KMS-11 (cell line): ENCODE data around the gene PDE6A.

ENCODE experiments used
- H2AFZ ChIP-seq: fragments of 200-600 bp; sonication (generic); 2 replicates; pipeline ENCODE4 v1.6.1; 2016; ENCODE audit warnings: antibody characterized with exemption, mixed run types, low read depth
- H3K27ac ChIP-seq: fragments of 200-600 bp; sonication (generic); 2 replicates; pipeline ENCODE4 v1.6.1; 2016; ENCODE audit warnings: mild to moderate bottlenecking, mixed run types
- H3K27me3 ChIP-seq: fragments of 200-600 bp; sonication (generic); 2 replicates; pipeline ENCODE4 v1.6.1; 2017; ENCODE audit warnings: mild to moderate bottlenecking, low read depth, mixed run types, moderate library complexity; ENCODE audit not compliant: insufficient read depth
- H3K36me3 ChIP-seq: fragments of 200-600 bp; sonication (generic); 2 replicates; pipeline ENCODE4 v1.6.1; 2017; ENCODE audit warnings: mild to moderate bottlenecking, mixed run types; ENCODE audit not compliant: insufficient read depth
- H3K4me1 ChIP-seq: fragments of 200-600 bp; sonication (generic); 2 replicates; pipeline ENCODE4 v1.6.1; 2016; ENCODE audit warnings: mild to moderate bottlenecking, low read depth, mixed run types; ENCODE audit not compliant: poor library complexity, severe bottlenecking
- H3K4me2 ChIP-seq: fragments of 200-600 bp; sonication (generic); 2 replicates; pipeline ENCODE4 v1.7.0; 2016; ENCODE audit warnings: mild to moderate bottlenecking, mixed run types
- H3K4me3 ChIP-seq: fragments of 200-600 bp; sonication (generic); IDR thresholded peaks from 2 replicates; pipeline ENCODE4 v1.6.1; 2017; ENCODE audit warnings: low read depth, low read length, mixed read lengths; ENCODE audit not compliant: insufficient read depth
- H3K79me2 ChIP-seq: fragments of 200-600 bp; sonication (generic); 2 replicates; pipeline ENCODE4 v1.6.1; 2016; ENCODE audit warnings: low read depth, mixed run types; ENCODE audit not compliant: insufficient read depth
- H3K9ac ChIP-seq: fragments of 200-600 bp; sonication (generic); 2 replicates; pipeline ENCODE4 v1.6.1; 2016; ENCODE audit warnings: mild to moderate bottlenecking, mixed run types
- H4K20me1 ChIP-seq: fragments of 200-600 bp; sonication (generic); 2 replicates; pipeline ENCODE4 v1.6.1; 2016; ENCODE audit warnings: mild to moderate bottlenecking, mixed run types; ENCODE audit not compliant: insufficient read depth
- TF ChIP-seq, protein P1 (sequence below): fragments of 200-600 bp; sonication (generic); conservative IDR thresholded peaks from 2 replicates; pipeline ENCODE4 v1.6.1; 2017; ENCODE audit warnings: low read depth, mild to moderate bottlenecking, antibody characterized with exemption, low read length, moderate library complexity, mixed read lengths

Gene PDE6A

DNA sequence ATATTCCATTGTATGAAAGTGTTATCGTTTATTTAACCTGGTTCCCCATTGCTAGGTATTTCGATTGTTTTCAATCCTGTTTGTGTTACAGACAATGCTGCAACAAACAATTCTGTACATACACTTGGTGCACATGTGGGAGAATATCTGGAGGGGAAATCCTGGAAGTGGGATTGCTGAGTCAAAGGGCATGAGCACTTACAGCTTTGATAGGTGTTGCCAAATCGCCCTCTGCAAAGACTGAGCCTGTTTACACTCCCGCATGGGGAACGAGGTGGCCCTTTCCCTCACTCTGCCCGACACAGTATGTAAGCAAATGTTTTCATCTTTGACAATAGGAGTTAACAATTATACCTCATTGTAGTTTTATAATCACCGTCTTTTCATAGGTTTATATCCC, 66.2 kb downstream of the PDE6A start:
- H3K27ac ChIP-seq = no peak overlapping the region
- H3K4me2 ChIP-seq = no peak overlapping the region
- H3K27me3 ChIP-seq = no peaks in the 10 kb centered on the region
- no peaks in the 10 kb centered on the region for H3K36me3 ChIP-seq
- no peak overlapping the region for H2AFZ ChIP-seq
- H3K4me3 ChIP-seq = no peak overlapping the region
- H4K20me1 ChIP-seq = no peaks in the 10 kb centered on the region
- no peak overlapping the region for H3K9ac ChIP-seq
- H3K4me1 ChIP-seq = no peaks in the 10 kb centered on the region
- TF ChIP-seq, protein P1, sequence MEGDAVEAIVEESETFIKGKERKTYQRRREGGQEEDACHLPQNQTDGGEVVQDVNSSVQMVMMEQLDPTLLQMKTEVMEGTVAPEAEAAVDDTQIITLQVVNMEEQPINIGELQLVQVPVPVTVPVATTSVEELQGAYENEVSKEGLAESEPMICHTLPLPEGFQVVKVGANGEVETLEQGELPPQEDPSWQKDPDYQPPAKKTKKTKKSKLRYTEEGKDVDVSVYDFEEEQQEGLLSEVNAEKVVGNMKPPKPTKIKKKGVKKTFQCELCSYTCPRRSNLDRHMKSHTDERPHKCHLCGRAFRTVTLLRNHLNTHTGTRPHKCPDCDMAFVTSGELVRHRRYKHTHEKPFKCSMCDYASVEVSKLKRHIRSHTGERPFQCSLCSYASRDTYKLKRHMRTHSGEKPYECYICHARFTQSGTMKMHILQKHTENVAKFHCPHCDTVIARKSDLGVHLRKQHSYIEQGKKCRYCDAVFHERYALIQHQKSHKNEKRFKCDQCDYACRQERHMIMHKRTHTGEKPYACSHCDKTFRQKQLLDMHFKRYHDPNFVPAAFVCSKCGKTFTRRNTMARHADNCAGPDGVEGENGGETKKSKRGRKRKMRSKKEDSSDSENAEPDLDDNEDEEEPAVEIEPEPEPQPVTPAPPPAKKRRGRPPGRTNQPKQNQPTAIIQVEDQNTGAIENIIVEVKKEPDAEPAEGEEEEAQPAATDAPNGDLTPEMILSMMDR = no peak
- no peaks in the 10 kb centered on the region for H3K79me2 ChIP-seq

DNA sequence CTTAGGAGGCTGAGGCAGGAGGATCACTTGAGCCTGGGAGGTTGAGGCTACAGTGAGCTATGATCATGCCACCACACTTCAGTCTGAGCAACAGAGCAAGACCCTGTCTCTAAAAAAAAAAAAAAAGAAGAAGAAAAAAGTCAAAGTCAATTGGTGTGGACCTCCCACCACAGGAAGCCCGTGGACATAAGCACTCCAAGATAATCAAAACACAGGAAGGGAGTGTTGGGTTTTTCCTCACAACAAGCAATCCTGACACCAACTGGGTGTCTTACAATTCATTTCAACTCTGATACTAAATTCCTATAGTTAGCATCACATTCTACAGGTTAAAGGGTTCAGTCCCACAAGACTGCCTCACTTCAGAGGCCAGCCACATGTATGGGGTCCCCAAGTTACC, 70.7 kb downstream of the PDE6A start:
- Histone ChIP-seq H3K4me3 (no peak overlapping the region), H3K27me3 (no peaks in the 10 kb centered on the region), H2AFZ (no peak overlapping the region), H3K9ac (no peak overlapping the region), H3K79me2 (no peaks in the 10 kb centered on the region), H3K4me2 (no peak overlapping the region), H3K36me3 (no peaks in the 10 kb centered on the region), H4K20me1 (no peaks in the 10 kb centered on the region), H3K4me1 (no peaks in the 10 kb centered on the region), H3K27ac (no peak overlapping the region)
- TF ChIP-seq, protein P1 = no peak

DNA sequence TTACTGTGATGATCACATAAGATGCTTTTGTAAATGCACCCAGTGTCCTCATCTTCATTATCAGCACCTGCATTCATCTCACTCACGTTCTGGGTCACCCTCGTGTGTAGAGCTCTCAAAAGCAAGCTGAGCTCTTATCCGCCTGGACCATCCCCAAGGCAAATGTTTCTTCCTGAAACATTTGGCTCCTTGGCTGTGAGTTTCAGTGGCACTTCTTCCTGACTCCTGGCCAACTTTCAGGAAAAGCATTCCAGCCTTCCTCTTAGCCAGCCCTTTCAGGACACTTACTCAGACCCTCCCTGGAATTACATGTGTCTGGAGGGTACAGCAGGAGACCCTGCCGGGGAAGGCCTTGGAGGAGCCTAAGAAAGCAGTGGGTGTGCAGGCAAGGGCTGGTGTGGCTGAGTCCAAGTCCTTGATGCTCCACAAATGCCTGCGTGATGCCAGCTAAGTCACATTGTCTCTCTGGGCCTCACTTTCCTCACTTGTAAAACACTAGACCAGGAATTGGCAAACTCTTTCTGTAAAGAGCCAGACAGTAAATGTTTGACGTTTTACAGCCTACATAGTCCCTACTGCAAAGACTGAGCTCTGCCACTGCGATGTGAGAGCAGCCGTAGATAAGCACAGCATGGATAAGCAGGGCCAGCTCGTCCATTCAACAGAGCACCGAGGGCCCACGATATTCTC, 72.1 kb downstream of the PDE6A start:
- no peaks in the 10 kb centered on the region for H3K27me3 ChIP-seq
- no peak overlapping the region for H3K27ac ChIP-seq
- no peak overlapping the region for H2AFZ ChIP-seq
- H3K36me3 ChIP-seq = no peaks in the 10 kb centered on the region
- H3K4me1 ChIP-seq = no peaks in the 10 kb centered on the region
- no peaks in the 10 kb centered on the region for H3K79me2 ChIP-seq
- no peaks in the 10 kb centered on the region for H4K20me1 ChIP-seq
- no peak overlapping the region for H3K4me2 ChIP-seq
- H3K4me3 ChIP-seq = no peak overlapping the region
- TF ChIP-seq, protein P1 = no peak
- H3K9ac ChIP-seq = no peak overlapping the region

DNA sequence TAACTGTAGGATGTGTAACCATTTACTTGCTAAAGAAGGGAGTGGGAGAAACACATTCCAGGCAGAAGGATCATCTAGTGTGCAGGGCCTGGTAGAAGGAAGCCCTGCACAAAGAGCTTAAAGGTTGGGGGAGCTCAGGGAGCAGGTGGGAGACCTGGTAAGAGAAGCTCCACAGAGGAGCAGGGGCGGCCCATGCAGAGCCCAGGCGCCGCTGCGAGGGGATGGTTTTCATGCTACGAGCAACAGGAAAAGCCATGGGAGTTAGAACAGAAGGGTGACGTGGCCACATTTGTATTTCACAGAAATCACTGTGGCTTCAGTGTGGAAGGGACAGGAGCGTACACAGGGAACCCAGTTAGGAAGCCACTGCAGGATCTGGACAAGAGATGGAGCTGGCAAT, 73.1 kb downstream of the PDE6A start:
- Histone ChIP-seq H3K27ac (no peak overlapping the region), H3K4me3 (no peak overlapping the region), H4K20me1 (no peaks in the 10 kb centered on the region), H3K4me2 (no peak overlapping the region), H3K4me1 (no peaks in the 10 kb centered on the region), H3K79me2 (no peaks in the 10 kb centered on the region), H3K27me3 (no peaks in the 10 kb centered on the region), H2AFZ (no peak overlapping the region), H3K9ac (no peak overlapping the region), H3K36me3 (no peaks in the 10 kb centered on the region)
- TF ChIP-seq, protein P1 = no peak
